Muscle layer of duodenum (tissue), 2 donors: ENCODE results near the gene PRKG1.
"Not testable (repeated sequence)": the region's sequence is repeated elsewhere in the genome, so short reads cannot be mapped to it uniquely, and the experiment has no call there.

Source experiments
- H3K27ac ChIP-seq: one replicate; pipeline ENCODE4 v1.7.0; 2013; ENCODE audit warnings: mild to moderate bottlenecking, low read length
- H3K27me3 ChIP-seq: one replicate; pipeline ENCODE4 v1.7.0; 2013; ENCODE audit warnings: low read depth, mild to moderate bottlenecking, control low read depth, low read length
- H3K36me3 ChIP-seq, 2 donors: one replicate each; pipeline ENCODE4 v1.7.0; 2013; ENCODE audit warnings: low read length in 2 of 2, control low read depth in 1 of 2, mild to moderate bottlenecking in 1 of 2; ENCODE audit not compliant: insufficient read depth in 2 of 2, control insufficient read depth in 1 of 2
- H3K4me1 ChIP-seq, 2 donors: one replicate each; pipeline ENCODE4 v1.7.0; 2013; ENCODE audit warnings: low read length in 2 of 2, mild to moderate bottlenecking in 2 of 2, control low read depth in 1 of 2, moderate library complexity in 1 of 2; ENCODE audit not compliant: insufficient read depth in 2 of 2, control insufficient read depth in 1 of 2
- H3K4me3 ChIP-seq, 2 donors: one replicate each; pipeline ENCODE4 v1.7.0; 2013; ENCODE audit warnings: low read length in 2 of 2, low read depth in 1 of 2, mild to moderate bottlenecking in 1 of 2
- H3K9me3 ChIP-seq, 2 donors: one replicate each; pipeline ENCODE4 v1.7.0; 2013; ENCODE audit warnings: low read length in 2 of 2, control low read depth in 1 of 2, mild to moderate bottlenecking in 1 of 2; ENCODE audit not compliant: control insufficient read depth in 1 of 2
- donor health status: healthy.

PRKG1 gene

DNA sequence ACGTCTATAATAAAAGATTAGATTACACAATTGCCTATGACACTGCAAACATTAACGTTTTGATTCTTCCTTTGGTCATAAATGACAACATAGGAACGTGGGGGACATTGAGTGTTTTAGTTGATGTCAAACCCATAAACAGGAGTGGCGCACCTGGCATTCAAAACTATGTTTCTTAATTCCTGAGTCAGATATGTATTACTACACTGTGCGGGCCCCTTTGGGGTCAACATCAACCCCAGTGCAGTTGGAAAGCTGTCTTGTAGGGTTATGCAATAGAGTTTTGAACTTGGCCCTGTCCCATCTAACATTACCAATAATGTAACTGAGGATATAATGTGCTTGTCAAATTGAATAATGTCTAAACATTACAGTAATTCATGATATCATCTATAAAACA lies 468.6 kb downstream of the PRKG1 start:
- Histone ChIP-seq H3K27me3 (no peaks in the 10 kb centered on the region), H3K27ac (no peak overlapping the region), H3K4me3 (no peak overlapping the region), H3K36me3 (no peaks in the 10 kb centered on the region), H3K9me3 (no peaks in the 10 kb centered on the region), H3K4me1 (peaks cover 0 to under 1% of the 10 kb centered on the region in 2 donors)

DNA sequence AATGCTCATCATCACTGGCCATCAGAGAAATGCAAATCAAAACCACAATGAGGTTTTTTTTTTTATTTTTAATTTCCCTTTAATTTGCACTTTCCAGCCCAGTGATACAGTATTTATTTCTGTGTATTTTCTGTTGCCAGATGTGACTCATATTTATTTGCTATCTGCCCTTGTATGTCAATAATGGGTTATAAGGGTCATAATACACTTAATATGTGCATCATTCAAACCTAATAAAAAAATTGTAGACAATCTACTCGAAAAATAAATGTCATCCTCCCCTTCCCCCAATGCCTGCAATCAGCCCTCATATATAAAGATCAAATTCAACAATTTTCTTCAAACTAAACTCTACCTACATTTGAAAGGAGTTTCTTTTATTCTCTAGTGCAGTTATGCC lies 470.6 kb downstream of the PRKG1 start:
- peaks cover 0 to 3% of the 10 kb centered on the region in 2 donors for H3K4me1 ChIP-seq
- H3K9me3 ChIP-seq = no peaks in the 10 kb centered on the region
- no peaks in the 10 kb centered on the region for H3K36me3 ChIP-seq
- no peak overlapping the region for H3K27ac ChIP-seq
- H3K27me3 ChIP-seq = no peaks in the 10 kb centered on the region
- no peak overlapping the region for H3K4me3 ChIP-seq

DNA sequence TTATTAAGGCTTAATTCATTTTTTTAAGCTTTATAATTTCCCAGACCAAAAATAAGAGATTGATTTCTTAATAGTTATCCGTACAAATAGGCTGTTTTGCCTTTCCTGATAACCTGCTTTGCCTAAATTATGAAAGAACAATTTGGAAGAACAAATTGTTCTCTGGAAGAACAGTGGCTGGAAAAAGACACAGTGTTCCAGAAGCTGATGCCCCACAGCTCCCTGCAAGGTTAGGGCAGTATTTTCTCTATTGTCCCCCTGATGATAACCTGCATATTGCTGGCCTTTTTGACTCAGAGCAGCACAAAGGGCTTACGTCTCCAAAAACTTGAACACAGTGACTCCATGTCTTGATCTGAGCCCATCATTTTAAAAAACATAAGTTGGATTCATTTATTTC lies 473.7 kb downstream of the PRKG1 start:
- Histone ChIP-seq H3K4me3 (no peak overlapping the region), H3K36me3 (no peaks in the 10 kb centered on the region), H3K4me1 (peaks cover 0 to 6% of the 10 kb centered on the region in 2 donors), H3K9me3 (no peaks in the 10 kb centered on the region), H3K27ac (no peak overlapping the region), H3K27me3 (no peaks in the 10 kb centered on the region)

DNA sequence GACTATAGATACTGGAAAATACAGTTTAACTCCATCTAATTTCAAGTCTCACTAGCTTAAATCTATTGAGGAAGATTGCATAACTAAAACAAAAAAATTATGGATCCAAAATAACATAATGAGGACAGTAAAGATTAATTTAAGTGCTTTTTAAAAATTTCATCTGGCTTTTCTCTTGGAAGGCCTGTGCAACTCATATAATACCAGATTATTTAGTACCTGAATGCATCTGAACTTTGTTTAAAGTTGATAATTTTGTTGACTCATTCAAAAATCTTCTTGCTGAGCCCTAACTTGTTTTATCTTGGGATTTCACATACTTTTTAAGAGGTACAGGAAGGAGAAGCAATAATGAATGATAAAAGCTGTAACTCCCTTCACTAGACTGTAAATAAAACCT lies 478.6 kb downstream of the PRKG1 start:
- Histone ChIP-seq H3K27me3 (no peaks in the 10 kb centered on the region), H3K27ac (no peak overlapping the region), H3K4me3 (no peak overlapping the region), H3K36me3 (no peaks in the 10 kb centered on the region), H3K9me3 (no peaks in the 10 kb centered on the region), H3K4me1 (peaks cover 0 to 10% of the 10 kb centered on the region in 2 donors)

DNA sequence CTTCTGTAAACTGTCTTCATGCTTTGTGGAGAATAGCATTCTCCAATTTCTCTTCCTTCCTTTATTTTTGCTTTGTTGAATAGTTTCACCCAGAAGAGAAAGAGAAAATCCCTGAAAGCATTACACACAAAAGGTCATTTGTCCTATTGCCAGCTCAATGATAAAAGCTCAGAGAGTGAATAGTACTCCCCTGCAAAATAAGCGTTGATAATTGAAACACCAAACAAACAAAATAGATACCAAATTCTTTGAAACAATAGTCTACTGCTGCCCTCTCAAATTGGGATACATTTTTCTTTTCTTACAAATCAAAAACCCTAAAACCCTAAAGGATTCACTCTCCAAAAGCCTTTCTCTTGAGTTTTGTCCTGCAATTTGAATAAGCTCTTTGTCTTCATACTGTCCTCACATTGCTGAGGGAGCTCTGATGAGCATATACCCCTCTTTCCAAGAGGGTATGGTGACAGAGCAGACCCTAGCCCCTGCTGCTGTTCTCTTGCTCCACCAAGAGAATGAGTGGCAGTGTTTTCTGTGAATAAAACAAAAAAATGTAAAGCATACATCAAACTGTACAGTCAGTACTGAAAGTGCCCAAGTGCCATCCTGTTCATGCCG lies 490.7 kb downstream of the PRKG1 start:
- Histone ChIP-seq H3K9me3 (no peaks in the 10 kb centered on the region), H3K4me1 (no peaks in the 10 kb centered on the region), H3K27me3 (no peaks in the 10 kb centered on the region), H3K4me3 (no peak overlapping the region), H3K36me3 (no peaks in the 10 kb centered on the region), H3K27ac (no peak overlapping the region)

DNA sequence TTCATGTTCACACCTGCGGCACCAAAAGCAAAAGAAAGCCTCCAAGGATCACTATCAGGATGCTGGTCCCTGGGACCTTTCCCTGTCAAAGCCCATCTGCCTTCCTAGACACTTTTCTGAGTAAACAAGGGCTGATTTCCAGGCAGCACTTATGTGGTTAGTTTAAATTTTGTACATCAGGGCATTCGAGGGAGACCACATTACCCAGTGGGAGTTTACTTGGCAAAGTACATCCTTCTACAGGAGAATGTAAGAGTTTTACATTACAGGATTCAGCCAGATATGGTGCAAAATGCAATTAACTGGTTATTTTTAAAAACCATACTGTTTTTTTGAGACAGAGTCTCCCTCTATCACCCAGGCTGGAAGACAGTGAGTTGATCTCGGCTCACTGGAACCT lies 493.0 kb downstream of the PRKG1 start:
- H3K4me3 ChIP-seq = no peak overlapping the region
- H3K9me3 ChIP-seq = no peaks in the 10 kb centered on the region
- no peaks in the 10 kb centered on the region for H3K4me1 ChIP-seq
- no peak overlapping the region for H3K27ac ChIP-seq
- H3K36me3 ChIP-seq = no peaks in the 10 kb centered on the region
- H3K27me3 ChIP-seq = no peaks in the 10 kb centered on the region

DNA sequence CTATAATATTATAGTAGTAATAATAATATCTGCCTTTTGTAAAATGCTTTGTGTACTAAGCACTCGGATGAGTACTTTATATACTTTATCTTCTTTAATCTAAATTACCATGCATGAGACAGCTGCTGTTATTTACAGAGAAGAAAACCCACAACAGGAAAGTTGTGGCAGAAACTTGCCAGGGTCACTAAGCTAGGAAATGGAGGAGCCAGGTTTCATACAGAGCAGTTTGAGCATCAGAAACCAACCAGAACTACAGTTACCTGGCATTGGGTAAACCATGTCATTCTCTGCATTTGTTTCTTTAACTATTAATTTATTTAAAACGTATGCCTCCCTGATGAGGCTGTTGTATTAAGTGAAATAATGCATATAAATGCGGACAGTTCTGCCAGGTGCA lies 495.2 kb downstream of the PRKG1 start:
- Histone ChIP-seq H3K9me3 (no peaks in the 10 kb centered on the region), H3K4me3 (no peak overlapping the region), H3K27ac (no peak overlapping the region), H3K4me1 (no peaks in the 10 kb centered on the region), H3K36me3 (no peaks in the 10 kb centered on the region), H3K27me3 (no peaks in the 10 kb centered on the region)

DNA sequence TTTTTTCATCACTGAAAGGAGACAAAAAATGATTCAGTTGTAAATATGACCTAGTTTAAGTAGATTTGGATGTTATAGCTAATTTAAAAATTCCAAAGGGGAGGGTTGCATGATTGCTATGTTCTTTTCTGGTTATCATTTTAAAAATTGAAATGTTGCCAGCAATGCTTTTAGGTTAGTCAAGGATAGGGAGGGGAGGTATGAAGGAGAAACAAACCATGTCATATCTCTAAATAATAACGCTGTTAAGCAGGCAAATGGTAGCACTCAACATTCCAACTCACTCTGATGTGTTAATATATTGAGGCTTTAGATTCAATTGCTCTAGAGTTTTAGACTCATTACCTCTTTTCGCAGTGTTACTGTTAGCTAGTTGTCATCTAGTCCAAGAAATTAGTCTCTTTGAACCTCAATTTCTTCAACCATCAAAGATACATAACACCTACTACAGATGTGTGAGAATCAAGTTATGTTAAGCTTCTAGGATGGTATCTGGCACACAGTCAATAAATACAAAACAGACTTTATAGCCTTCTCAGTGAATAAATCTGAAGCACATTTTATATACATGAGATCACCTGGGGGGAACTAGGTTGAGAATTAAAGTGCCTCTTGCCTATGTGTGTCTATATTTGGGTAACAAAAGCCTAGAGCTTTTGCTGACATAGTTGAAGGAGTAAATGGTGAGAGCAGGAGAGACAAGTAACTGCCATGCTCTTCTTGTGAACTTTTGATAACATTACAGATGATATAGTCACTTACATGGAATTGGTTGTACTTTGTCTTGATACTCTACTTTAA lies 500.2 kb downstream of the PRKG1 start:
- no peaks in the 10 kb centered on the region for H3K4me1 ChIP-seq

DNA sequence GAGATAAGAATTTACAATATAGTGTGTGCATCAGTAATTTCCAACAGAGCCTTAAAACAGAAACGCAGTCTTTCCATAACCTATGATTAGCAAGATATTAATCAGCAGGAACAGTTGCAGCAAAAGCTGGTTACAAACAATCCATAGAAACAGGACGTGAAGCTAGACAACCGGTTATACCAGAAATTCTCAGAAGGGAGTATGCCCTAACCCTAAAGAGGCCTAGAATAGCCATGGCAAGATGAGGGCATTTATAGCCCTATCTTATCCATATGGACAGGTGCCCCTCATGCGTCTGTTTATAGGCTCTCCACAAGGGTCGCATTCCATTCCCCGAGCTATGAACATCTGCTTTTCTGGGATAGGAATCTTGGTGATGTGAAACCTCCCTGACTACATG lies 506.9 kb downstream of the PRKG1 start:
- not testable (repeated sequence) for H3K4me1 ChIP-seq, H3K27me3 ChIP-seq, H3K4me3 ChIP-seq, H3K27ac ChIP-seq, H3K36me3 ChIP-seq, H3K9me3 ChIP-seq

More for the DNA sequence above, 500.2 kb downstream of the PRKG1 start:
- Histone ChIP-seq H3K27ac (no peak overlapping the region), H3K27me3 (no peaks in the 10 kb centered on the region), H3K36me3 (no peaks in the 10 kb centered on the region), H3K4me3 (no peak overlapping the region), H3K9me3 (no peaks in the 10 kb centered on the region)

DNA sequence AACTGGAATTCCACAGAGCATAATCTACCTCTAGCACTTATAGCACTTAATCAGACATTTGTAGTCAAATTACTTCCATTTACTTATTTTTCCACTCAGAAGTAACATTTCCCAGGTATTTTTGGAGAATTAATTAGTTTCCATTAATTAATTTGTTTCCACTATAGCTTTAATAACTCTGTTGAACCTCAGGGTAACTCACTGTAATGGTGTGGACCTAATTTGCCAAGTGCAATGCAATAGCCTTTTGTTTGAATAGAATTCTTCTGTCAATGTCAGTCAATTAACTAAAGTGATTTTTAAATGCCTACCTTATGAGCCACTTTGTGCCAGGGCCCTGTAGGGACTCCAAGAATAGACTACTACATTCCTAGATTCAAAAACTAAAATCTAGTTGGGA lies 509.7 kb downstream of the PRKG1 start:
- Histone ChIP-seq H3K4me3 (no peak overlapping the region), H3K27me3 (no peaks in the 10 kb centered on the region), H3K27ac (no peak overlapping the region), H3K36me3 (no peaks in the 10 kb centered on the region), H3K4me1 (no peaks in the 10 kb centered on the region), H3K9me3 (no peaks in the 10 kb centered on the region)

DNA sequence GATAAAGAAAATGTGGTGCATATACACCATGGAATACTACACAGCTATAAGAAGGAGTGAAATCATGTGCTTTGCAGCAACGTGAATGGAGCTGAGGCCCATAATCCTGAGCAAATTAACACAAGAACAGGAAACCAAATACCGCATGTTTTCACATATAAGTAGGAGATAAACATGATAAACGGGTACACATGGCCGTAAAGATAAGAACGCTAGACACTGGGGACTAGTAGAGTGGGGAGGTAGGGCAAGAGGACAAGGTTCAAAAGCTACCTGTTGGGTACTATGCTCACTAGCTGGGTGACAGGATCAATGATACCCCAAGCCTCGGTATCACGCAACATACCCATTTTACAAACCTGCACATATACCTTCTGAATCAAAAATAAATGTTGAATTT lies 511.5 kb downstream of the PRKG1 start:
- Histone ChIP-seq H3K9me3 (no peaks in the 10 kb centered on the region), H3K27me3 (no peaks in the 10 kb centered on the region), H3K36me3 (no peaks in the 10 kb centered on the region), H3K27ac (no peak overlapping the region), H3K4me3 (no peak overlapping the region), H3K4me1 (no peaks in the 10 kb centered on the region)

DNA sequence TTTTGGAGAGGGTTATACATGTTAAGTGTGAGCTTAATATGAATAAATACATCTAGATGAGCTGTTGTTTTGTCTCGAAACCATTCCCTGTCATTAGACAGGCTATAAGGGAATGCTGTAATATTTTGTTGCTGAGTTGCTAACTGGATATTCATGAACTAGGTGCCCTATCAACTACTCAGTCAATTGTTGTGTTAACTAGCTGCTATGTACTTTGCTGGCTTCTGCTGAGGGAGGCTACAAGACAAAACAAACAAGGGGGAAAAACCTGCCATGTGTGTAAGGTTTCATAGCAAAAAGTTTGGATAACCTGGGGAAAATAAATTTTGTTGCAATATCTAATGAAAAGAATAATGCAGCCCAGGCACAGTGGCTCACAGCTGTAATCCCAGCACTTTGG lies 514.7 kb downstream of the PRKG1 start:
- H3K27ac ChIP-seq = no peak overlapping the region
- no peaks in the 10 kb centered on the region for H3K9me3 ChIP-seq
- no peaks in the 10 kb centered on the region for H3K27me3 ChIP-seq

More for the DNA sequence above, 514.7 kb downstream of the PRKG1 start:
- Histone ChIP-seq H3K4me1 (no peaks in the 10 kb centered on the region), H3K36me3 (no peaks in the 10 kb centered on the region), H3K4me3 (no peak overlapping the region)
